A549 (cell line): ENCODE data around the gene NIPAL1.

Experiments used
- POLR2A ChIP-seq: IDR thresholded peaks from 2 replicates; pipeline ENCODE4 v1.6.1; 2012; ENCODE audit warnings: mild to moderate bottlenecking, low read length
- TF ChIP-seq, protein P1 (sequence below): fragments of >200 bp; sonication (Bioruptor Twin); formaldehyde crosslinking; IDR thresholded peaks from 3 replicates; pipeline ENCODE4 v1.5.1; 2016

- TF ChIP-seq, protein P1, sequence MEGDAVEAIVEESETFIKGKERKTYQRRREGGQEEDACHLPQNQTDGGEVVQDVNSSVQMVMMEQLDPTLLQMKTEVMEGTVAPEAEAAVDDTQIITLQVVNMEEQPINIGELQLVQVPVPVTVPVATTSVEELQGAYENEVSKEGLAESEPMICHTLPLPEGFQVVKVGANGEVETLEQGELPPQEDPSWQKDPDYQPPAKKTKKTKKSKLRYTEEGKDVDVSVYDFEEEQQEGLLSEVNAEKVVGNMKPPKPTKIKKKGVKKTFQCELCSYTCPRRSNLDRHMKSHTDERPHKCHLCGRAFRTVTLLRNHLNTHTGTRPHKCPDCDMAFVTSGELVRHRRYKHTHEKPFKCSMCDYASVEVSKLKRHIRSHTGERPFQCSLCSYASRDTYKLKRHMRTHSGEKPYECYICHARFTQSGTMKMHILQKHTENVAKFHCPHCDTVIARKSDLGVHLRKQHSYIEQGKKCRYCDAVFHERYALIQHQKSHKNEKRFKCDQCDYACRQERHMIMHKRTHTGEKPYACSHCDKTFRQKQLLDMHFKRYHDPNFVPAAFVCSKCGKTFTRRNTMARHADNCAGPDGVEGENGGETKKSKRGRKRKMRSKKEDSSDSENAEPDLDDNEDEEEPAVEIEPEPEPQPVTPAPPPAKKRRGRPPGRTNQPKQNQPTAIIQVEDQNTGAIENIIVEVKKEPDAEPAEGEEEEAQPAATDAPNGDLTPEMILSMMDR = no peak
- TF ChIP-seq POLR2A = no peak
These were observed 8.4 kb downstream of the NIPAL1 start for GRCh38 chr4:48025005-48025404.
